K562 (cell line): ENCODE results near the gene MYO1H.

Experiments used
- CHD1 ChIP-seq: fragments of 200-600 bp; sonication (generic); IDR thresholded peaks from one replicate; pipeline ENCODE4 v1.6.1; 2012; ENCODE audit warnings: mild to moderate bottlenecking, moderate library complexity, low read length, inconsistent platforms
- CREM ChIP-seq: IDR thresholded peaks from 2 replicates; pipeline ENCODE4 v1.6.1; 2014; ENCODE audit warnings: antibody characterized with exemption, low read depth
- EHMT2 ChIP-seq: fragments of 450-650 bp; IDR thresholded peaks from 2 replicates; pipeline ENCODE4 v1.6.1; 2018; ENCODE audit warnings: antibody characterized with exemption
- NFIC ChIP-seq: fragments of 450-650 bp; IDR thresholded peaks from 2 replicates; pipeline ENCODE4 v1.6.1; 2017; ENCODE audit warnings: mild to moderate bottlenecking, inconsistent platforms
- PCBP1 ChIP-seq: fragments of 200-400 bp; formaldehyde crosslinking; IDR thresholded peaks from 2 replicates; pipeline ENCODE4 v1.6.1; 2018; ENCODE audit warnings: mild to moderate bottlenecking, low read depth, low read length; ENCODE audit not compliant: poor library complexity, severe bottlenecking
- POLR2A ChIP-seq: fragments of 450-650 bp; conservative IDR thresholded peaks from 2 replicates; pipeline ENCODE4 v1.6.1; 2016
- RBBP5 ChIP-seq: fragments of 200-600 bp; sonication (generic); IDR thresholded peaks from 2 replicates; pipeline ENCODE4 v1.6.1; 2012; ENCODE audit warnings: borderline replicate concordance, mild to moderate bottlenecking, low read length, control low read depth, inconsistent platforms; ENCODE audit not compliant: insufficient read depth, poor library complexity, severe bottlenecking
- TBP ChIP-seq: optimal IDR thresholded peaks from 2 replicates; pipeline ENCODE3; 2011; ENCODE audit warnings: low read depth, low read length, improper control_type of control experiment
- U2AF1 ChIP-seq: fragments of 200-400 bp; formaldehyde crosslinking; optimal IDR thresholded peaks from 2 replicates; pipeline ENCODE3; 2017; ENCODE audit warnings: mild to moderate bottlenecking, low read depth, low read length, moderate library complexity
- ZC3H4 ChIP-seq: sonication (generic); formaldehyde crosslinking; IDR thresholded peaks from 2 replicates; pipeline ENCODE4 v1.9.0; 2021; ENCODE audit warnings: missing genetic modification reagents, borderline replicate concordance
- ZFPM2 ChIP-seq: fragments of 250-450 bp; sonication (Bioruptor Pico); IDR thresholded peaks from 2 replicates; pipeline ENCODE4 v1.5.1; 2022; ENCODE audit warnings: mild to moderate bottlenecking
- TF ChIP-seq, protein P1 (sequence below): fragments of 250-450 bp; sonication (Bioruptor Pico); IDR thresholded peaks from 2 replicates; pipeline ENCODE4 v1.8.0; 2021; ENCODE audit warnings: mild to moderate bottlenecking, moderate library complexity
- TF ChIP-seq, protein P2 (sequence below), 3 experiments: IDR thresholded peaks in 2 of 3; conservative IDR thresholded peaks in 1 of 3; 2 replicates each; pipeline ENCODE4 v1.5.1; 2011 to 2012; ENCODE audit warnings: low read length in 3 of 3, mild to moderate bottlenecking in 3 of 3, control low read depth in 2 of 3, improper control_type of control experiment in 1 of 3, inconsistent platforms in 1 of 3, low read depth in 1 of 3, mixed read lengths in 1 of 3, moderate library complexity in 1 of 3; ENCODE audit not compliant: insufficient read depth in 2 of 3
- TF ChIP-seq, protein P3 (sequence below): fragments of 450-650 bp; IDR thresholded peaks from 2 replicates; pipeline ENCODE4 v1.6.1; 2016

DNA sequence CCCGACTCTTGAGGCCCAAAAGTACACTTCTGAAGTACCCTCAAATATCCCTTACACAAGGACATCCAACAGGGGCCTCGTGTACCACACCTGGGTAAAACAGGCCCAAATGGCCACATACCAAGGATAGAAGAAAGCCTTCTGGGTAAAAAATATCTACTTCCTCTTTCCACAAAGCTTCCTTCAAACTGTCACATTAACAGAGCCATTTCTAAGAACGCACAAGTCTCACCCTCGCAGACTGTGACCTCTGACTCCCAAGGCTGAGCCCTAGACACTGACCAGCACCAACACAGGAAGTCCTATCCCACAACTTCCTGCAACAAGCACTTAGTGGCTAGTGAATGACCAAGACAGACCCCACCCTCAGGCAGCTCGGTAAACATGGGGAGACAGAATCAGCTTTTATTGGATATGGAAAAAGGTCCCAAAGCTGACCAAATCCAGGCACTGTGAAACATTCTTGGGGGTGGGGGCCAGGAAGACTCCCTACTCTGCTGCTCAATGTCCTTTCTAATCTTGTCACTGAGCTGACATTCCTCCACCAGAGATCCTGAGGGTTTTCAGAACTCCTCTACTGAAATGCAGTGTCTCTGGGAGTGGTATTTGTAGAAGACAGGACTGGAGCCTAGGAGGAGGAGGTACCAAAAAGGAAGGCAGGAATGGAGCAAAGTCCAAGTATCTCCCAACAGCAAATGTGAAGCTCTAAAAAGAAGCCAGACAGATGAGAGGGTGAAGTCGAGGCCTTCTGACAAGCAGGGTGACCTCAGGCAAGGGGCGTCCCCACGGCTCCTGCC is 113.5 kb downstream of the MYO1H start:
- TF ChIP-seq ZC3H4 (CRISPR knock-in tag): no peak
- TF ChIP-seq PCBP1: no peak
- TF ChIP-seq EHMT2: peak; percentile 69; the same call in 1 of the 2 replicates
- no peak for TF ChIP-seq RBBP5
- TF ChIP-seq CHD1: no peak
- TF ChIP-seq NFIC: no peak
- TF ChIP-seq, protein P1, sequence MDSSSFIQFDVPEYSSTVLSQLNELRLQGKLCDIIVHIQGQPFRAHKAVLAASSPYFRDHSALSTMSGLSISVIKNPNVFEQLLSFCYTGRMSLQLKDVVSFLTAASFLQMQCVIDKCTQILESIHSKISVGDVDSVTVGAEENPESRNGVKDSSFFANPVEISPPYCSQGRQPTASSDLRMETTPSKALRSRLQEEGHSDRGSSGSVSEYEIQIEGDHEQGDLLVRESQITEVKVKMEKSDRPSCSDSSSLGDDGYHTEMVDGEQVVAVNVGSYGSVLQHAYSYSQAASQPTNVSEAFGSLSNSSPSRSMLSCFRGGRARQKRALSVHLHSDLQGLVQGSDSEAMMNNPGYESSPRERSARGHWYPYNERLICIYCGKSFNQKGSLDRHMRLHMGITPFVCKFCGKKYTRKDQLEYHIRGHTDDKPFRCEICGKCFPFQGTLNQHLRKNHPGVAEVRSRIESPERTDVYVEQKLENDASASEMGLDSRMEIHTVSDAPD: no peak
- no peak; the same call in 1 of the 2 replicates for TF ChIP-seq POLR2A
- TF ChIP-seq, protein P2, sequence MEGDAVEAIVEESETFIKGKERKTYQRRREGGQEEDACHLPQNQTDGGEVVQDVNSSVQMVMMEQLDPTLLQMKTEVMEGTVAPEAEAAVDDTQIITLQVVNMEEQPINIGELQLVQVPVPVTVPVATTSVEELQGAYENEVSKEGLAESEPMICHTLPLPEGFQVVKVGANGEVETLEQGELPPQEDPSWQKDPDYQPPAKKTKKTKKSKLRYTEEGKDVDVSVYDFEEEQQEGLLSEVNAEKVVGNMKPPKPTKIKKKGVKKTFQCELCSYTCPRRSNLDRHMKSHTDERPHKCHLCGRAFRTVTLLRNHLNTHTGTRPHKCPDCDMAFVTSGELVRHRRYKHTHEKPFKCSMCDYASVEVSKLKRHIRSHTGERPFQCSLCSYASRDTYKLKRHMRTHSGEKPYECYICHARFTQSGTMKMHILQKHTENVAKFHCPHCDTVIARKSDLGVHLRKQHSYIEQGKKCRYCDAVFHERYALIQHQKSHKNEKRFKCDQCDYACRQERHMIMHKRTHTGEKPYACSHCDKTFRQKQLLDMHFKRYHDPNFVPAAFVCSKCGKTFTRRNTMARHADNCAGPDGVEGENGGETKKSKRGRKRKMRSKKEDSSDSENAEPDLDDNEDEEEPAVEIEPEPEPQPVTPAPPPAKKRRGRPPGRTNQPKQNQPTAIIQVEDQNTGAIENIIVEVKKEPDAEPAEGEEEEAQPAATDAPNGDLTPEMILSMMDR (IDR thresholded peaks at IDR 0.05 in 2 of 3, conservative IDR thresholded peaks at IDR 0.05 in 1 of 3; ENCODE audit: insufficient read depth in 2 of 3, low read depth in 1 of 3, low read length in 3 of 3): no peak
- peak; percentile 75 for TF ChIP-seq CREM
- TF ChIP-seq ZFPM2 (CRISPR knock-in tag): no peak
- TF ChIP-seq TBP: peak; percentile 31
- no peak for TF ChIP-seq U2AF1
- TF ChIP-seq, protein P3, sequence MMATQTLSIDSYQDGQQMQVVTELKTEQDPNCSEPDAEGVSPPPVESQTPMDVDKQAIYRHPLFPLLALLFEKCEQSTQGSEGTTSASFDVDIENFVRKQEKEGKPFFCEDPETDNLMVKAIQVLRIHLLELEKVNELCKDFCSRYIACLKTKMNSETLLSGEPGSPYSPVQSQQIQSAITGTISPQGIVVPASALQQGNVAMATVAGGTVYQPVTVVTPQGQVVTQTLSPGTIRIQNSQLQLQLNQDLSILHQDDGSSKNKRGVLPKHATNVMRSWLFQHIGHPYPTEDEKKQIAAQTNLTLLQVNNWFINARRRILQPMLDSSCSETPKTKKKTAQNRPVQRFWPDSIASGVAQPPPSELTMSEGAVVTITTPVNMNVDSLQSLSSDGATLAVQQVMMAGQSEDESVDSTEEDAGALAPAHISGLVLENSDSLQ: peak; percentile 58
